HEK293T (cell line): ENCODE results near the gene EFCAB7.

Source experiments
- ELF4 ChIP-seq: fragments of 450-650 bp; IDR thresholded peaks from 2 replicates; pipeline ENCODE4 v1.6.1; 2017; ENCODE audit warnings: antibody characterized with exemption
- FOXA1 ChIP-seq: fragments of 450-650 bp; IDR thresholded peaks from 2 replicates; pipeline ENCODE4 v1.6.1; 2016; ENCODE audit warnings: mild to moderate bottlenecking
- FOXM1 ChIP-seq: fragments of 450-650 bp; IDR thresholded peaks from 2 replicates; pipeline ENCODE4 v1.6.1; 2017; ENCODE audit warnings: mild to moderate bottlenecking, borderline replicate concordance
- HDGF ChIP-seq: fragments of 450-650 bp; IDR thresholded peaks from 2 replicates; pipeline ENCODE4 v1.6.1; 2017; ENCODE audit warnings: antibody characterized with exemption, borderline replicate concordance
- L3MBTL2 ChIP-seq: fragments of 450-650 bp; conservative IDR thresholded peaks from 2 replicates; pipeline ENCODE4 v1.6.1; 2016; ENCODE audit warnings: mild to moderate bottlenecking
- SP1 ChIP-seq: fragments of 450-650 bp; IDR thresholded peaks from 2 replicates; pipeline ENCODE4 v1.6.1; 2017
- SUZ12 ChIP-seq: fragments of 450-650 bp; IDR thresholded peaks from 2 replicates; pipeline ENCODE4 v1.6.1; 2016; ENCODE audit warnings: mild to moderate bottlenecking
- ZNF384 ChIP-seq: fragments of 450-650 bp; IDR thresholded peaks from 2 replicates; pipeline ENCODE4 v1.6.1; 2016

DNA sequence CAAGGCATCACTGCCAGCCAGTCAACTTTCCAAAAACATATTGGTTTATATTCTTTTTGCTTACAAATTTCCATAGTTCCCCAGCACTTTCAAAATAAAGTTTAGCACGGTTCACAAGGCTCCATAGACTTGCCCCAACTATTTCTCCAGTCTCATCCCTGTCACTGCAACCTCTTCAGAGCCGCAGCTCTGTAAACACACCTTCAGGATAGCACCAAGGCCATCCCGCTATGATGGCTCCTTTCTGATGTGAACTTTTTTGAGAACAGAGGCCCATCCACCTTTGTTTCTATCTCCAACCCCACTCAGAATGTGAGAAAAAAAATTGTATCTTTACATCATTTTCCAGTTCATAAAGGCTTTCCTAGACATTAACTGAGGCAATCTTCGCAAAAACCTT is 96.2 kb downstream of the EFCAB7 start:
- TF ChIP-seq SP1, result no peak
- TF ChIP-seq HDGF, result no peak
- no peak for TF ChIP-seq FOXM1
- TF ChIP-seq L3MBTL2, result no peak
- TF ChIP-seq SUZ12, result no peak
- TF ChIP-seq FOXA1, result no peak
- TF ChIP-seq ZNF384, result no peak
- no peak for TF ChIP-seq ELF4
